Stimulated activated CD4-positive, alpha-beta T cell treated with anti-CD3 and anti-CD28 coated beads, TNF-alpha, amount 100 ng/mL, for 1 hour (primary cell): ENCODE measurements around the gene GOSR1.
"Not testable (repeated sequence)": the region's sequence is repeated elsewhere in the genome, so short reads cannot be mapped to it uniquely, and the experiment has no call there.

ENCODE experiments used
- DNase-seq, 3 donors: peaks; one replicate each; pipeline ENCODE4 v3.0.0-alpha.2; 2020; ENCODE audit warnings: low read depth in 3 of 3, low spot score in 1 of 3

GOSR1 gene

GRCh38 chr17:30477083-30477773 is at the start of gene GOSR1:
Gene GOSR1, plus strand, starts transcription at chr17:30477408. Its CDS starts 26 bp downstream, at chr17:30477434.
- peak; percentile 80 to 81 (median 80) for DNase-seq

GRCh38 chr17:30427611-30428010 is 49.6 kb upstream of the GOSR1 start:
- DNase-seq: no peak

- no peak for DNase-seq
Measured at GRCh38 chr17:30429155-30429554, 48.1 kb upstream of the GOSR1 start.

GRCh38 chr17:30433514-30433913 is 43.7 kb upstream of the GOSR1 start:
- no peak for DNase-seq

GRCh38 chr17:30436729-30437128 is 40.5 kb upstream of the GOSR1 start:
- no peak for DNase-seq

- no peak for DNase-seq
Measured at GRCh38 chr17:30443721-30444120, 33.5 kb upstream of the GOSR1 start.

- not testable (repeated sequence) for DNase-seq
Measured at GRCh38 chr17:30446640-30447039, 30.6 kb upstream of the GOSR1 start.

GRCh38 chr17:30449480-30449879 is 27.7 kb upstream of the GOSR1 start:
- no peak for DNase-seq

- no peak for DNase-seq
Measured at GRCh38 chr17:30450125-30451027, 26.8 kb upstream of the GOSR1 start.

GRCh38 chr17:30454635-30455034 is 22.6 kb upstream of the GOSR1 start:
- no peak for DNase-seq

- DNase-seq: no peak
Measured at GRCh38 chr17:30458371-30458770, 18.8 kb upstream of the GOSR1 start.

GRCh38 chr17:30458797-30459413 is 18.3 kb upstream of the GOSR1 start:
- not testable (repeated sequence) for DNase-seq

GRCh38 chr17:30468465-30468864 is 8.7 kb upstream of the GOSR1 start:
- no peak for DNase-seq

GRCh38 chr17:30472238-30472890 is 4.8 kb upstream of the GOSR1 start:
- no peak for DNase-seq

GRCh38 chr17:30475206-30475605 is 2.0 kb upstream of the GOSR1 start:
- DNase-seq: no peak

- peak in 1 of 3 donors; percentile 10 for DNase-seq
Measured at GRCh38 chr17:30476726-30477082, 504 bp upstream of the GOSR1 start.

- no peak for DNase-seq
Measured at GRCh38 chr17:30477774-30478115, 537 bp downstream of the GOSR1 start.

- DNase-seq: no peak
Measured at GRCh38 chr17:30482555-30482954, 5.3 kb downstream of the GOSR1 start.

- DNase-seq: no peak
Measured at GRCh38 chr17:30483159-30483558, 6.0 kb downstream of the GOSR1 start.

GRCh38 chr17:30493780-30494179 is 16.6 kb downstream of the GOSR1 start:
- DNase-seq: no peak

GRCh38 chr17:30495586-30495985 is 18.4 kb downstream of the GOSR1 start:
- no peak for DNase-seq

- DNase-seq: no peak
Measured at GRCh38 chr17:30503558-30503957, 26.4 kb downstream of the GOSR1 start.
